Adrenal gland (tissue), 12 donors: ENCODE data around the gene TACR2. TPM values are rescaled to one million over a fixed set of nuclear protein-coding genes. Genes with fewer than 3 reads are reported as not detected.

Source experiments
- DNase-seq, 7 donors: peaks; one replicate each; pipeline ENCODE4 v3.0.0-alpha.2; 2019 to 2020
- H3K27ac ChIP-seq, 5 donors: fragments of 200-600 bp; sonication (generic) in 4 of 5; 1 replicate in 3 of 5; 2 replicates in 2 of 5; pipeline versions ENCODE4 v1.5.1 to v1.8.0; 2016 to 2020; ENCODE audit warnings: mild to moderate bottlenecking in 1 of 5
- H3K27me3 ChIP-seq: fragments of 200-600 bp; 2 replicates; pipeline ENCODE4 v1.8.0; 2021
- H3K36me3 ChIP-seq, 2 donors: fragments of 200-600 bp; replicated peaks in 1 of 2; 1 replicate in 1 of 2; 2 replicates in 1 of 2; pipeline versions ENCODE4 v1.5.1 to v1.8.0; 2018 to 2022
- H3K4me1 ChIP-seq, 2 donors: fragments of 200-600 bp; replicated peaks in 1 of 2; 1 replicate in 1 of 2; 2 replicates in 1 of 2; pipeline versions ENCODE4 v1.5.1 to v1.8.0; 2018 to 2021
- H3K4me3 ChIP-seq, 4 donors: fragments of 200-600 bp; sonication (generic) in 3 of 4; one replicate each; pipeline ENCODE4 v1.5.1; 2016 to 2018
- H3K9me3 ChIP-seq, 3 donors: fragments of 200-600 bp; sonication (generic) in 1 of 3; replicated peaks in 1 of 3; 1 replicate in 2 of 3; 2 replicates in 1 of 3; pipeline versions ENCODE4 v1.5.1 to v1.8.0; 2016 to 2021
- CTCF ChIP-seq, 6 experiments: fragments of 450-650 bp in 4 of 6; fragments of 200-600 bp in 2 of 6; sonication (generic) in 1 of 6; IDR thresholded peaks; 1 replicate in 5 of 6; 2 replicates in 1 of 6; pipeline versions ENCODE4 v1.5.1 to v1.8.0; 2016 to 2021; ENCODE audit warnings: antibody characterized with exemption in 6 of 6, mild to moderate bottlenecking in 2 of 6, moderate library complexity in 1 of 6
- POLR2A ChIP-seq, 2 donors: fragments of 450-650 bp; IDR thresholded peaks; one replicate each; pipeline ENCODE4 v1.6.1; 2017; ENCODE audit warnings: antibody characterized with exemption in 2 of 2, mild to moderate bottlenecking in 2 of 2, moderate library complexity in 1 of 2
- WGBS, 4 donors: extraction: QIAGEN DNeasy Blood & Tissue Kit in 2 of 4; methylation state at CpG; one replicate each; pipeline versions ENCODE4 v1.1.5 to v1.1.7; 2013 to 2017; 5-methylcytosine and 5-hydroxymethylcytosine counted together
- intact Hi-C, 2 donors: fragments of 100-400 bp; cut with DNase I; formaldehyde crosslinking; loops; one replicate each; pipeline versions ENCODE4 v1.14.1 to v1.15.0; 2022 to 2023
- polyA plus RNA-seq, 3 donors: library from polyadenylated mRNA; stranded (reverse); fragments of 200-250 nt in 2 of 3; fragments of 350-450 nt in 1 of 3; fragmentation: Illumina TruSeq in 1 of 3; extraction: RNeasy Lipid Tissue Mini Kit (QIAGEN cat#74804) in 1 of 3; gene quantifications; one replicate each; pipeline ENCODE4 v1.2.3, GENCODE V29; 2013 to 2014
- total RNA-seq, 9 donors: library from RNA; depleted of rRNA in 4 of 9; stranded (reverse); fragments of >200 nt in 4 of 9; fragments of 120-200 nt in 1 of 9; fragmentation: NEBNext Ultra II Directional in 1 of 9; extraction: Animal tissue kit (Norgen Biotek cat#: 25700) in 1 of 9; gene quantifications; one replicate each; pipeline versions ENCODE4 v1.1.0 to v1.2.4, GENCODE V29; 2013 to 2023
- donor health status: healthy with polysubstance abuse.
- donor health status: Bipolar disorder and iron deficiency.
- donor health status: DM: yes; HTN: yes; CAD: no.
- donor health status: DM: no; HTN: no; CAD: no.
- donor health status: DM: no; HTN: no; CAD: no.
- donor health status: DM: yes; HTN: yes; CAD: no.

TACR2 gene
- total and polyA plus RNA-seq, 12 donors, result 0.11 to 0.55 (median 0.35) TPM; not detected in 3

DNA sequence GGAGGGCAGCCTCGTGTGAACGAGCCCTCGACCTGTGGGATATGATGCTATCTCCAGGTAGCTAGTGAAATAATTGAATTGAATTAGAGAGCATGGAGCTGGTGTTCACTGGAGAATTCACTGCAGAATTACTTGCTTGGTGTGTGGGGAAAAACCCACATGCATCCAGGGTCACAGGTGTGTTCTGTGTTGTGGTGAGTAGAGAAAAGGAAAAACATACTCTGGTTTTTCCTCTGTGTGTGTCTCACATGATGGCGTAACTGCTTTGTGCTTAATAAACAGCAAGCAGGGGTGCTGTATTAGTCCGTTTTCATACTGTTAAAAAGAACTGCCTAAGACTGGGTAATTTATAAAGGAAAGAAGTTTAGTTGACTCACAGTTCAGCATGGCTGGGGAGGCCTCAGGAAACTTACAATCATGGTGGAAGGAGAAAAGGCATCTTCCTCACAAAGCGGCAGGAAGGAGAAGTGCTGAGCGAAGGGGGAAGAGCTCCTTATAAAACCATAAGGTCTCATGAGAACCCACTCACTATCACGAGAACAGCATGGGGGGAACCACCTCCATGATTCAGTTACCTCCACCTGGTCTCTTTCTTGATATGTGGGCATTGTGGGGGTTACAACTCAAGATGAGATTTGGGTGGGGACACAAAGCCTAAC, 62.6 kb downstream of the TACR2 start:
- WGBS, 4 donors, result 85 to 88% (median 88%) methylated on average over 8 of the region's 8 CpGs
- H3K4me1 ChIP-seq, result no peaks in the 10 kb centered on the region
- TF ChIP-seq POLR2A (IDR thresholded peaks at IDR 0.05), result no peak
- no peak for TF ChIP-seq CTCF (IDR thresholded peaks at IDR 0.05)

More for the DNA sequence above, 62.6 kb downstream of the TACR2 start:
- Histone ChIP-seq H3K4me3 (no peak overlapping the region), H3K27ac (no peak overlapping the region), H3K27me3 (no peaks in the 10 kb centered on the region), H3K9me3 (no peaks in the 10 kb centered on the region), H3K36me3 (peaks cover 0 to 4% of the 10 kb centered on the region in 2 donors)
- DNase-seq, result no peak
- intact Hi-C loops, result no loop called here

Other genes with a start within 250 kb of the TACR2 start
- 10 to 100 TPM; 24.4 to 53.1 (median 34.1) TPM for gene SUPV3L1, start 236.7 kb downstream of the TACR2 start, total RNA-seq
- 100 to 1,000 TPM in 2 of 3 donors, 10 to 100 TPM in 1; 54.8 to 165 (median 114) TPM for gene SUPV3L1, start 236.7 kb downstream of the TACR2 start, polyA plus RNA-seq
- under 1 TPM in 3 of 9 donors, not detected in 6; under 0.01 to 0.67 (median 0.11) TPM for gene HKDC1, start 196.6 kb downstream of the TACR2 start, total RNA-seq
- under 1 TPM; 0.04 to 0.48 (median 0.20) TPM for gene HKDC1, start 196.6 kb downstream of the TACR2 start, polyA plus RNA-seq
- gene HK1, start 138.4 kb downstream of the TACR2 start, total RNA-seq, result 10 to 100 TPM; 29.3 to 79.3 (median 52.4) TPM
- gene HK1, start 138.4 kb downstream of the TACR2 start, polyA plus RNA-seq, result 10 to 100 TPM; 18.4 to 37.5 (median 19.5) TPM
- 10 to 100 TPM in 7 of 9 donors, 1 to 10 TPM in 2; 6.9 to 13.6 (median 11.0) TPM for gene TSPAN15, start 34.5 kb upstream of the TACR2 start, total RNA-seq
- 10 to 100 TPM in 1 of 3 donors, 1 to 10 TPM in 2; 5.6 to 14.8 (median 8.6) TPM for gene TSPAN15, start 34.5 kb upstream of the TACR2 start, polyA plus RNA-seq
- under 1 TPM in 3 of 9 donors, not detected in 6; 0.28 to 0.78 (median 0.48) TPM for gene NEUROG3, start 156.5 kb upstream of the TACR2 start, total RNA-seq
- under 1 TPM in 1 of 3 donors, not detected in 2; 0.07 TPM for gene NEUROG3, start 156.5 kb upstream of the TACR2 start, polyA plus RNA-seq
- 1 to 10 TPM in 7 of 9 donors, not detected in 2; 1.4 to 3.4 (median 2.6) TPM for gene FAM241B, start 213.3 kb upstream of the TACR2 start, total RNA-seq
- 1 to 10 TPM; 3.4 to 4.6 (median 4.0) TPM for gene FAM241B, start 213.3 kb upstream of the TACR2 start, polyA plus RNA-seq